Measurements from ENCODE around the gene CBY1. TPM values are rescaled to one million over a fixed set of nuclear protein-coding genes. Genes with fewer than 3 reads are reported as not detected.
A peak's percentile ranks its signal among the peaks of the same experiment; 100 is the strongest.

Gene CBY1
- total and polyA plus RNA-seq, 10 of the 15 experiments (the other 5 are each of a cell fraction or from before 2014, with no cell fraction given): 7.3 to 18.6 (median 11.9) TPM

DNA sequence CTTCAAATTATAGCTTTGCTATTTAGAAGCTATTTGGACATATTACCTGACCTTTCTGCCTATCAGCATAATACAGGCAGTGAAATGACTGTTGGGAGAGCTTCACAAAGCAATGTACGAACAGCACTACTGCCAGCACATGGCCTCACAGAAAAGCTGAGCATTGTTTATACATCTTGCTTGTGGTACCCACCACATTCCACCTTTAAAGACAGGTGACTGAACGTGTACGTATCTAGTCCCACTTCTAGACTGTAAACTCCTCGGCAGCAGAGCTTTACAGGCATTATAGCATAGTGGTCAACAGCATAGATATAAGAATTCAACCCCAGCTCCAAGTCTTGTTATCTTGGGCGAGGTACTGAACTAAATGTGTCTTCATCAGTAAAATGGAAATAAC lies 42.7 kb downstream of the CBY1 start:
- TF ChIP-seq MXI1 (IDR thresholded peaks at IDR 0.05; ENCODE audit: low read depth, low read length): peak; percentile 53; the same call in 1 of the 2 replicates
- TF ChIP-seq SRF (IDR thresholded peaks at IDR 0.05; ENCODE audit: low read depth in 2 of 2, low read length in 2 of 2): no peak
- no peak for TF ChIP-seq RBBP5 (conservative IDR thresholded peaks at IDR 0.05)
- no peak for TF ChIP-seq TARDBP (IDR thresholded peaks at IDR 0.05; ENCODE audit: borderline replicate concordance)
- no peak for TF ChIP-seq MYC (IDR thresholded peaks at IDR 0.05; ENCODE audit: insufficient read depth, insufficient read length, insufficient replicate concordance, low read length, severe bottlenecking)
- Histone ChIP-seq H3K9ac (ENCODE audit: control insufficient read depth, insufficient read depth, low read length) (peak overlapping the region; percentile 90; the same call in 1 of the 2 replicates), H2AFZ (ENCODE audit: control insufficient read depth, low read depth, low read length) (no peak overlapping the region), H3K4me2 (ENCODE audit: control insufficient read depth, insufficient read depth) (peak overlapping the region; percentile 83), H3K4me1 (ENCODE audit: control insufficient read depth, insufficient read depth, low read length) (peaks cover 8% of the 10 kb centered on the region), H3K4me3 (peak overlapping the region; percentile 86), H3K27me3 (replicated peaks in 1 of 2; ENCODE audit: control insufficient read depth in 2 of 2, insufficient read depth in 2 of 2, low read length in 1 of 2) (no peaks in the 10 kb centered on the region), H3K9me3 (replicated peaks; ENCODE audit: control insufficient read depth, insufficient read depth, low read length) (no peaks in the 10 kb centered on the region), H3K36me3 (ENCODE audit: control insufficient read depth in 2 of 2, insufficient read depth in 2 of 2, low read length in 1 of 2) (0 out of 4 replicates have a peak, but pooled peaks cover 0 to 7% of the 10 kb centered on the region in 2 experiments), H3K79me2 (ENCODE audit: control insufficient read depth, insufficient read depth, low read length) (peaks cover 55% of the 10 kb centered on the region), H3K27ac (ENCODE audit: control insufficient read depth, insufficient read depth) (peak overlapping the region; percentile 89), H4K20me1 (ENCODE audit: control insufficient read depth, insufficient read depth) (no peaks in the 10 kb centered on the region)
- intact Hi-C loops (cut with micrococcal nuclease; ENCODE audit: unreplicated experiment): no loop called here
- ATAC-seq (no peak), FAIRE-seq (no peak), DNase-seq (ENCODE audit: low read depth, low spot score) (no peak)
- in situ Hi-C loops (cut with MboI): no loop called here
- ChIA-PET CTCF (interaction anchor here (1.1 to 4.4 kb wide), 3 partner anchors 8 to 647 kb away, joined by 3 to 45 read pairs (median 17); partner anchors contain the start of gene TOMM22), RAD21 (ENCODE audit: unreplicated experiment) (interaction anchor here (1.2 to 5.3 kb wide), 4 partner anchors 9 to 394 kb away, joined by 3 to 30 read pairs (median 8); partner anchors contain the start of gene TOMM22), POLR2A (interaction anchor here (0.6 to 5.9 kb wide), 10 partner anchors 8 to 243 kb away, joined by 3 to 43 read pairs (median 4); partner anchors contain the start of genes DMC1, SUN2 and TOMM22), SMC1A (ENCODE audit: uncharacterized antibody, unreplicated experiment) (interaction anchor here (0.7 to 7.6 kb wide), 9 partner anchors 9 to 197 kb away, joined by 3 to 54 read pairs (median 5); partner anchors contain the start of genes CBY1, FAM227A, GTPBP1 and TOMM22)
- WGBS (ENCODE audit: insufficient coverage, insufficient replicate concordance, low lambda C conversion rate, missing lambda C conversion rate): 54% methylated on average over 5 of the region's 5 CpGs
- no TSS peak for BruUV-seq (replicated peaks)

DNA sequence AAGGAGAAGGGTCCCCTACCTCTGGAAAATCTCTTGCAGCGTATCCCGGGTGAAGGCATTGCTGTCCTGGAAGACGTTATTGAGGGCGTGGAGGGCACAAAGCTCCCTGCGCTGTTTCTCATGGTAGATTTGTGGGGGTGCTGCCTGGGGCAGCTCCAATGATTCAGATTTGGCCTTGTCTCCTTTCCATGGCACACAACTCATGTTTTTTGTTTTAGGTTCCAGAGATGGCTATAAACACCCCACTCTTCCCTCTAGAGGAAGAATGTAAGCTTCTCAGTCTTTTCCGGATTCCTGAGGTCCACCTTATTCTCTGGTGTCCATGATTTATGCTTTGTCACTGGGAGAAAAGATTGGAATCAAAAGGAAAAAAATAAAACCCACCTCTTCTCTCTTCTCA lies 43.3 kb downstream of the CBY1 start:
- Histone ChIP-seq H2AFZ (ENCODE audit: control insufficient read depth, low read depth, low read length) (no peak overlapping the region), H3K36me3 (ENCODE audit: control insufficient read depth in 2 of 2, insufficient read depth in 2 of 2, low read length in 1 of 2) (0 out of 4 replicates have a peak, but pooled peaks cover 0 to 7% of the 10 kb centered on the region in 2 experiments), H3K4me2 (ENCODE audit: control insufficient read depth, insufficient read depth) (peak overlapping the region; percentile 83), H3K79me2 (ENCODE audit: control insufficient read depth, insufficient read depth, low read length) (peaks cover 55% of the 10 kb centered on the region), H4K20me1 (ENCODE audit: control insufficient read depth, insufficient read depth) (no peaks in the 10 kb centered on the region), H3K4me3 (peak overlapping the region; percentile 86), H3K27ac (ENCODE audit: control insufficient read depth, insufficient read depth) (peak overlapping the region; percentile 89), H3K9me3 (replicated peaks; ENCODE audit: control insufficient read depth, insufficient read depth, low read length) (no peaks in the 10 kb centered on the region), H3K27me3 (replicated peaks in 1 of 2; ENCODE audit: control insufficient read depth in 2 of 2, insufficient read depth in 2 of 2, low read length in 1 of 2) (no peaks in the 10 kb centered on the region), H3K9ac (ENCODE audit: control insufficient read depth, insufficient read depth, low read length) (peak overlapping the region; percentile 90), H3K4me1 (ENCODE audit: control insufficient read depth, insufficient read depth, low read length) (peaks cover 11% of the 10 kb centered on the region)
- no peak for DNase-seq (ENCODE audit: low read depth, low spot score)
- WGBS (ENCODE audit: insufficient coverage, insufficient replicate concordance, low lambda C conversion rate, missing lambda C conversion rate): 25% methylated on average over 6 of the region's 6 CpGs
- BruUV-seq (replicated peaks): TSS peak; percentile 85
- no peak for FAIRE-seq
- no peak for ATAC-seq
- ChIA-PET POLR2A (interaction anchor here (1.0 to 5.9 kb wide), 8 partner anchors 8 to 129 kb away, joined by 3 to 43 read pairs (median 4); partner anchors contain the start of genes DMC1, SUN2 and TOMM22), RAD21 (ENCODE audit: unreplicated experiment) (interaction anchor here (1.4 to 5.3 kb wide), 3 partner anchors 8 to 18 kb away, joined by 3 to 30 read pairs (median 12); partner anchors contain the start of gene TOMM22), SMC1A (ENCODE audit: uncharacterized antibody, unreplicated experiment) (interaction anchor here (1.1 to 7.6 kb wide), 8 partner anchors 8 to 58 kb away, joined by 3 to 54 read pairs (median 6); partner anchors contain the start of genes CBY1, FAM227A, GTPBP1 and TOMM22), CTCF (interaction anchor here (1.1 to 4.4 kb wide), 3 partner anchors 8 to 648 kb away, joined by 3 to 45 read pairs (median 17); partner anchors contain the start of gene TOMM22)
- in situ Hi-C loops (cut with MboI) (no loop called here), intact Hi-C loops (cut with micrococcal nuclease; ENCODE audit: unreplicated experiment) (loop anchor here (10.0 kb wide), 1 partner anchor 195 kb away; the partner anchor contains the start of gene DDX17)
- TF ChIP-seq ZZZ3 (IDR thresholded peaks at IDR 0.05; ENCODE audit: control insufficient read depth, insufficient read length, low read depth) (no peak), RBBP5 (conservative IDR thresholded peaks at IDR 0.05) (no peak), NR2C1 (IDR thresholded peaks at IDR 0.05) (no peak), ATF7 (IDR thresholded peaks at IDR 0.05; ENCODE audit: low read depth) (no peak), BRCA1 (IDR thresholded peaks at IDR 0.05; ENCODE audit: low read depth, low read length) (no peak), BCL11A (IDR thresholded peaks at IDR 0.05; ENCODE audit: low read depth, low read length) (no peak), CREB1 (IDR thresholded peaks at IDR 0.05; ENCODE audit: low read depth) (no peak), KAT2A (conservative IDR thresholded peaks at IDR 0.05; ENCODE audit: control insufficient read depth, low read depth, low read length) (no peak), ELK1 (IDR thresholded peaks at IDR 0.05; ENCODE audit: low read depth, low read length) (no peak), SMC3 (IDR thresholded peaks at IDR 0.05; ENCODE audit: borderline replicate concordance, low read length) (no peak)
